OCI-LY3 (cell line): ENCODE measurements around the gene IQSEC1.

ENCODE experiments used
- CTCF ChIP-seq: fragments of 200-600, 300-600 bp; sonication (generic); IDR thresholded peaks from 2 replicates; pipeline ENCODE4 v1.5.1; 2014; ENCODE audit warnings: antibody characterized with exemption, low read length, low read depth
- EZH2phosphoT487 ChIP-seq: fragments of 200-600 bp; shearing (Covaris generic); IDR thresholded peaks from 2 replicates; pipeline ENCODE4 v1.6.1; 2018; ENCODE audit warnings: antibody characterized with exemption, mixed run types, low read depth

- TF ChIP-seq CTCF (no peak), EZH2phosphoT487 (no peak)
Measured at GRCh38 chr3:13013566-13013965, 59.7 kb downstream of the IQSEC1 start.
